Fibroblast of pulmonary artery (primary cell): ENCODE results near the gene ODAD3.
"Not testable (repeated sequence)": the region's sequence is repeated elsewhere in the genome, so short reads cannot be mapped to it uniquely, and the experiment has no call there.

ENCODE experiments used
- DNase-seq: peaks from one replicate; pipeline ENCODE4 v3.0.0-alpha.2; 2010; ENCODE audit warnings: low read depth
- H3K4me3 ChIP-seq: replicated peaks from 2 replicates; pipeline ENCODE4 v1.5.1; 2011; ENCODE audit warnings: low read depth, mild to moderate bottlenecking, control low read depth, low read length, moderate library complexity
- CTCF ChIP-seq: IDR thresholded peaks from 2 replicates; pipeline ENCODE4 v1.5.1; 2011; ENCODE audit warnings: mild to moderate bottlenecking, control low read depth, low read length, inconsistent platforms; ENCODE audit errors: missing control alignments

The ODAD3 gene

GRCh38 chr19:11479898-11480714 is 45.2 kb upstream of the ODAD3 start:
- DNase-seq: no peak
- no peak overlapping the region for H3K4me3 ChIP-seq
- TF ChIP-seq CTCF: no peak

- DNase-seq: no peak
- no peak overlapping the region for H3K4me3 ChIP-seq
- TF ChIP-seq CTCF: no peak
These were observed 44.4 kb upstream of the ODAD3 start for GRCh38 chr19:11479090-11479897.

- no peak for DNase-seq
- no peak overlapping the region for H3K4me3 ChIP-seq
- TF ChIP-seq CTCF: no peak
These were observed 43.5 kb upstream of the ODAD3 start for GRCh38 chr19:11478167-11479089.

DNA sequence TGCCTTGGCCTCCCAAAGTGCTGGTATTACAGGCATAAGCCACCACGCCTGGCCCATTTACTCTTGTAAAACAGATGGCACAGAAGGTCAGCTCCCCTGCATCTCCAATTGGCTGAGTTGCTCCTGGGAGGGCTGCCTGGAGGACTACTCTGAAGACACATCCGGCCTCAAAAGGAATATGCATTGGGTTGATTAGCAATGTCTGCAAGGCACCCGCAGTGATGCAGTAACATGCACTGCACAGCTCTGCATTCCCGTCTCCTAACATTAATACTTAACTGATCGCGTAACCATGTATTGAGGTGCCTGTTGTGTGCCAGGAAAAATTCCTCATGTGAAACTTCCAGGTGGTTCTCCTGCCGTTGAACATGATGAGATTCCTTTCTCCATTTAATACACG is 40.9 kb upstream of the ODAD3 start:
- no peak overlapping the region for H3K4me3 ChIP-seq
- no peak for TF ChIP-seq CTCF
- DNase-seq: no peak

GRCh38 chr19:11475343-11475742 is 40.4 kb upstream of the ODAD3 start:
- DNase-seq, H3K4me3 ChIP-seq: not testable (repeated sequence)

DNA sequence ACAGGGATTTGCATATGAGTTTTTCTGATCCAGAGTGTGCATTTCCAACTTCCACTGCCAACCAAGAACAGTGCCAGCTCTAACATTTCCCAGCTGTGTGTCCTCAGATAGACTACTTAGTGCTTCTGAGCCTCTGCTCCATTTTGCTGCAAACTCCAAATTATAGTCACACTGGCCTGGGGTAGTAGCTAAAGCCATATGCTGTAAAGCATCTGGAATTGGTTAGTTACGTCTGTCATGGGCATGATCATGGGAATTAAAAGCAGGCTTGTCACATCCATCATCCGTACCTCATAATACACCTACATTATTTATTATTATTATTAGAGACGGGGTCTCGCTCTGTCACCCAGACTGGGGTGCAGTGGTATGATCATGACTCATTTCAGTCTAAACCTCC is 38.8 kb upstream of the ODAD3 start:
- no peak for DNase-seq
- H3K4me3 ChIP-seq: no peak overlapping the region
- TF ChIP-seq CTCF: no peak

DNA sequence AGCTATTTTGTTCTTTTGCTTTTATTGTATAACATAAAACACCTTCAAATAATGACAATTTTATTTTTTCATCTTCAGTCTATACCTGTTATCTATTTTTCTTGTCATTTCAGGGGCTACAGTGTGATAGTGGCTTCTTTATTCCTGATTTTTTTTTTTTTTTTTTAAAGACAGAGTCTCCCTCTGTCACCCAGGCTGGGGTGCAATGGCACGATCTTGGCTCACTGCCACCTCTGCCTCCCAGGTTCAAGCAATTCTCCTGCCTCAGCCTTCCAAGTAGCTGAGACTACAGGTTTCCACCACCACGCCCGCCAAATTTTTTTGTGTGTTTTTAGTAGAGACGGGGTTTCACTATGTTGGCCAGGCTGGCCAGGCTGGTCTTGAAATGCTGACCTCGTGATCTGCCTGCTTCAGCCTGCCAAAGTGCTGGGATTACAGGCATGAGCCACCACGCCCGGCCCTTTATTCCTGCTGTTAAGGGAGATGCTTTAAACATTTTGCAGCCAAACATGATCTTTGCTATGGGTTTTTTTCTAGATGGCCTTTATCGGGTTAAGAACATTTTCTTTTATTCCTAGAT is 33.4 kb upstream of the ODAD3 start:
- not testable (repeated sequence) for DNase-seq, H3K4me3 ChIP-seq
